H1 (cell line): Measurements from ENCODE around the gene FOXB1. TPM values are rescaled to one million over a fixed set of nuclear protein-coding genes. Genes with fewer than 3 reads are reported as not detected.

Experiments
- CTCF ChIA-PET: fragments of 300-600 bp; sonication (Branson Sonifier 250); formaldehyde crosslinking; loops from one replicate; lab custom pipeline; 2021; ENCODE audit not compliant: partially characterized antibody; lab: Charles Lee
- POLR2A ChIA-PET: fragments of 300-600 bp; sonication (Branson Sonifier 250); formaldehyde crosslinking; loops from one replicate; lab custom pipeline; 2021; ENCODE audit warnings: inconsistent platforms; ENCODE audit not compliant: partially characterized antibody; lab: Charles Lee
- DNase-seq, 2 experiments: peaks; one replicate each; pipeline versions ENCODE4 v3.0.0 to v3.0.0-alpha.2; 2010 to 2022; ENCODE audit warnings: low spot score in 2 of 2, low read depth in 1 of 2, mixed read lengths in 1 of 2
- FAIRE-seq: peaks from 2 replicates; lab custom pipeline; 2011; peaks lifted over from hg19 to GRCh38; lab: Jason Lieb, UNC
- H2AFZ ChIP-seq: 2 replicates; pipeline ENCODE4 v1.8.1; 2012; ENCODE audit warnings: low read length, inconsistent platforms
- H2AK5ac ChIP-seq: 2 replicates; pipeline ENCODE4 v1.6.1; 2013; ENCODE audit warnings: low read depth, low read length
- H2BK120ac ChIP-seq: replicated peaks from 2 replicates; pipeline ENCODE3; 2013; ENCODE audit warnings: low read depth, low read length, inconsistent platforms
- H2BK12ac ChIP-seq: 2 replicates; pipeline ENCODE4 v1.6.1; 2013; ENCODE audit warnings: low read depth, low read length
- H2BK15ac ChIP-seq: 2 replicates; pipeline ENCODE4 v1.6.1; 2013; ENCODE audit warnings: low read length
- H2BK20ac ChIP-seq: 2 replicates; pipeline ENCODE4 v1.6.1; 2013; ENCODE audit warnings: low read length
- H2BK5ac ChIP-seq: 2 replicates; pipeline ENCODE4 v1.6.1; 2013; ENCODE audit warnings: low read depth, low read length
- H3K14ac ChIP-seq: 2 replicates; pipeline ENCODE4 v1.6.1; 2013; ENCODE audit warnings: inconsistent platforms; ENCODE audit not compliant: insufficient read length
- H3K18ac ChIP-seq: 2 replicates; pipeline ENCODE4 v1.6.1; 2013; ENCODE audit warnings: low read length; ENCODE audit errors: extremely low read depth
- H3K23ac ChIP-seq: 2 replicates; pipeline ENCODE4 v1.6.1; 2013; ENCODE audit warnings: inconsistent platforms; ENCODE audit not compliant: insufficient read length
- H3K23me2 ChIP-seq: 2 replicates; pipeline ENCODE4 v1.6.1; 2013; ENCODE audit warnings: low read depth, low read length
- H3K27ac ChIP-seq: 2 replicates; pipeline ENCODE4 v1.6.1; 2011; ENCODE audit warnings: low read depth, low read length, inconsistent platforms
- H3K27me3 ChIP-seq, 4 experiments: replicated peaks in 1 of 4; 1 replicate in 1 of 4; 2 replicates in 3 of 4; pipeline versions ENCODE4 v1.6.1 to v1.8.1; 2011 to 2013; ENCODE audit warnings: low read length in 3 of 4, mild to moderate bottlenecking in 3 of 4, inconsistent platforms in 2 of 4, mixed read lengths in 2 of 4, moderate library complexity in 1 of 4; ENCODE audit not compliant: control insufficient read depth in 3 of 4, insufficient read depth in 3 of 4; ENCODE audit errors: extremely low read depth in 1 of 4
- H3K36me3 ChIP-seq, 4 experiments: 2 replicates each; pipeline versions ENCODE4 v1.6.1 to v1.8.1; 2011 to 2013; ENCODE audit warnings: mild to moderate bottlenecking in 4 of 4, low read length in 3 of 4, moderate library complexity in 2 of 4, control low read depth in 1 of 4, inconsistent platforms in 1 of 4; ENCODE audit not compliant: insufficient read depth in 4 of 4, control insufficient read depth in 2 of 4
- H3K4ac ChIP-seq: replicated peaks from 2 replicates; pipeline ENCODE3; 2013; ENCODE audit warnings: low read length, low read depth, mixed read lengths, inconsistent platforms; ENCODE audit not compliant: insufficient read length
- H3K4me1 ChIP-seq, 4 experiments: replicated peaks in 1 of 4; 1 replicate in 1 of 4; 2 replicates in 3 of 4; pipeline versions ENCODE4 v1.6.1 to v1.8.1; 2011 to 2013; ENCODE audit warnings: low read length in 3 of 4, inconsistent platforms in 2 of 4, mixed read lengths in 1 of 4; ENCODE audit not compliant: insufficient read depth in 4 of 4, control insufficient read depth in 3 of 4
- H3K4me2 ChIP-seq, 2 experiments: 2 replicates each; pipeline versions ENCODE4 v1.6.1 to v1.8.1; 2011 to 2013; ENCODE audit warnings: low read depth in 2 of 2, low read length in 2 of 2, control low read depth in 1 of 2, inconsistent platforms in 1 of 2, mild to moderate bottlenecking in 1 of 2; ENCODE audit not compliant: insufficient read depth in 1 of 2
- H3K4me3 ChIP-seq, 4 experiments: fragments of 200-600, 300-600 bp in 1 of 4; sonication (generic), shearing (Covaris generic), sonication (Bioruptor Twin) in 1 of 4; 2 replicates each; pipeline versions ENCODE4 v1.5.1 to v1.8.1; 2011 to 2016; ENCODE audit warnings: low read length in 4 of 4, low read depth in 3 of 4, control low read depth in 2 of 4, inconsistent platforms in 2 of 4, mild to moderate bottlenecking in 2 of 4, mixed read lengths in 1 of 4, moderate library complexity in 1 of 4; ENCODE audit not compliant: insufficient read depth in 2 of 4; ENCODE audit errors: extremely low read depth in 1 of 4
- H3K56ac ChIP-seq: replicated peaks from 2 replicates; pipeline ENCODE3; 2013; ENCODE audit warnings: low read depth, mild to moderate bottlenecking, mixed read lengths, low read length, inconsistent platforms; ENCODE audit not compliant: insufficient read length
- H3K79me1 ChIP-seq: 2 replicates; pipeline ENCODE4 v1.6.1; 2013; ENCODE audit warnings: low read depth, low read length, control low read depth
- H3K79me2 ChIP-seq, 2 experiments: 2 replicates each; pipeline versions ENCODE4 v1.6.1 to v1.8.1; 2012 to 2013; ENCODE audit warnings: low read length in 2 of 2, mild to moderate bottlenecking in 2 of 2, inconsistent platforms in 1 of 2; ENCODE audit not compliant: insufficient read depth in 2 of 2, control insufficient read depth in 1 of 2
- H3K9ac ChIP-seq, 4 experiments: replicated peaks in 1 of 4; 1 replicate in 1 of 4; 2 replicates in 3 of 4; pipeline versions ENCODE4 v1.6.1 to v1.8.1; 2011 to 2013; ENCODE audit warnings: low read depth in 3 of 4, low read length in 3 of 4, control low read depth in 2 of 4, mild to moderate bottlenecking in 2 of 4, moderate library complexity in 2 of 4, inconsistent platforms in 1 of 4; ENCODE audit errors: extremely low read depth in 1 of 4
- H3K9me3 ChIP-seq, 2 experiments: 2 replicates each; pipeline versions ENCODE4 v1.6.1 to v1.8.1; 2012 to 2013; ENCODE audit warnings: mild to moderate bottlenecking in 2 of 2, moderate library complexity in 2 of 2, control low read depth in 1 of 2, inconsistent platforms in 1 of 2, low read depth in 1 of 2, low read length in 1 of 2, mixed read lengths in 1 of 2; ENCODE audit not compliant: insufficient read depth in 2 of 2
- H4K20me1 ChIP-seq, 2 experiments: replicated peaks in 1 of 2; 2 replicates each; pipeline versions ENCODE3 to v1.8.1; 2011 to 2013; ENCODE audit warnings: inconsistent platforms in 2 of 2, low read length in 2 of 2, mild to moderate bottlenecking in 1 of 2; ENCODE audit not compliant: insufficient read depth in 2 of 2, control insufficient read depth in 1 of 2
- H4K5ac ChIP-seq: 2 replicates; pipeline ENCODE4 v1.6.1; 2013; ENCODE audit warnings: low read length, low read depth, mixed read lengths, inconsistent platforms; ENCODE audit not compliant: insufficient read length
- H4K8ac ChIP-seq: 2 replicates; pipeline ENCODE4 v1.8.0; 2013; ENCODE audit warnings: mild to moderate bottlenecking, moderate library complexity, low read length, inconsistent platforms; ENCODE audit not compliant: insufficient read depth; ENCODE audit errors: extremely low read depth
- H4K91ac ChIP-seq: replicated peaks from 2 replicates; pipeline ENCODE3; 2013; ENCODE audit warnings: low read length, mixed read lengths, inconsistent platforms; ENCODE audit not compliant: insufficient read length
- BACH1 ChIP-seq: IDR thresholded peaks from 2 replicates; pipeline ENCODE4 v1.6.1; 2012; ENCODE audit warnings: low read length, improper control_type of control experiment
- CBX5 ChIP-seq: fragments of 300-800, 300-1000 bp; sonication (generic); IDR thresholded peaks from 2 replicates; pipeline ENCODE4 v1.7.1; 2016; ENCODE audit warnings: antibody characterized with exemption, low read length, low read depth
- JUND ChIP-seq: IDR thresholded peaks from 2 replicates; pipeline ENCODE4 v1.6.1; 2011; ENCODE audit warnings: mild to moderate bottlenecking, improper control_type of control experiment, low read length
- KDM5A ChIP-seq: fragments of 200-600 bp; IDR thresholded peaks from 2 replicates; pipeline ENCODE4 v1.7.1; 2012; ENCODE audit warnings: mild to moderate bottlenecking, low read length, inconsistent platforms, mixed read lengths
- NANOG ChIP-seq: IDR thresholded peaks from 2 replicates; pipeline ENCODE4 v1.6.1; 2011; ENCODE audit warnings: low read length, low read depth, mild to moderate bottlenecking, inconsistent platforms; ENCODE audit not compliant: insufficient read depth, poor library complexity, severe bottlenecking
- PHF8 ChIP-seq: fragments of 200-600 bp; sonication (generic); conservative IDR thresholded peaks from 2 replicates; pipeline ENCODE4 v1.7.1; 2012; ENCODE audit warnings: low read depth, mild to moderate bottlenecking, inconsistent platforms, low read length, moderate library complexity
- POU5F1 ChIP-seq: IDR thresholded peaks from 2 replicates; pipeline ENCODE4 v1.6.1; 2011; ENCODE audit warnings: low read depth, mild to moderate bottlenecking, low read length, moderate library complexity
- RFX5 ChIP-seq: IDR thresholded peaks from 2 replicates; pipeline ENCODE4 v1.6.1; 2011; ENCODE audit warnings: low read depth, low read length, improper control_type of control experiment, borderline replicate concordance
- SIX5 ChIP-seq: IDR thresholded peaks from 2 replicates; pipeline ENCODE4 v1.6.1; 2011; ENCODE audit warnings: mild to moderate bottlenecking, low read depth, low read length
- SP1 ChIP-seq: IDR thresholded peaks from 2 replicates; pipeline ENCODE4 v1.6.1; 2011; ENCODE audit warnings: low read depth, low read length
- TAF7 ChIP-seq: optimal IDR thresholded peaks from 2 replicates; pipeline ENCODE3; 2011; ENCODE audit warnings: low read depth, mild to moderate bottlenecking, inconsistent platforms, low read length, moderate library complexity, borderline replicate concordance
- TEAD4 ChIP-seq: IDR thresholded peaks from 2 replicates; pipeline ENCODE4 v1.6.1; 2012; ENCODE audit warnings: low read depth, low read length, inconsistent platforms, mixed read lengths
- WGBS, 2 experiments: shearing (Covaris generic) in 1 of 2; methylation state at CpG; one replicate each; pipeline versions ENCODE4 v1.1.6 to v1.1.7; 2013 to 2015; ENCODE audit warnings: low lambda C conversion rate in 2 of 2, mixed read lengths in 2 of 2, inconsistent platforms in 1 of 2, low coverage in 1 of 2, missing lambda C conversion rate in 1 of 2; ENCODE audit not compliant: insufficient replicate concordance in 2 of 2, insufficient coverage in 1 of 2, insufficient read length in 1 of 2; ENCODE audit errors: extremely low coverage in 1 of 2, missing lambda C conversion rate in 1 of 2; 5-methylcytosine and 5-hydroxymethylcytosine counted together
- polyA plus RNA-seq, 7 experiments: library from polyadenylated mRNA; depleted of rRNA in 3 of 7; stranded (reverse) in 5 of 7; unstranded in 2 of 7; fragments of >200 nt in 5 of 7; fragments of 200-250 nt in 2 of 7; gene quantifications; 1 replicate in 5 of 7; 2 replicates in 1 of 7; 4 replicates in 1 of 7; pipeline versions ENCODE4 v1.2.1 to v1.2.3, GENCODE V29; 2011 to 2013; ENCODE audit warnings: missing spikeins in 2 of 7, mixed read lengths in 2 of 7
- total RNA-seq: library from RNA; stranded (reverse); fragmentation: NEBNext Ultra II Directional; extraction: Animal tissue kit (Norgen Biotek cat#: 25700); gene quantifications from 2 replicates; pipeline ENCODE4 v1.2.1, GENCODE V29; 2021

The FOXB1 gene
- total and polyA plus RNA-seq, 2 of the 8 experiments (the other 6 are each of a cell fraction or from before 2014, with no cell fraction given) = 0.92 to 1.5 TPM

DNA sequence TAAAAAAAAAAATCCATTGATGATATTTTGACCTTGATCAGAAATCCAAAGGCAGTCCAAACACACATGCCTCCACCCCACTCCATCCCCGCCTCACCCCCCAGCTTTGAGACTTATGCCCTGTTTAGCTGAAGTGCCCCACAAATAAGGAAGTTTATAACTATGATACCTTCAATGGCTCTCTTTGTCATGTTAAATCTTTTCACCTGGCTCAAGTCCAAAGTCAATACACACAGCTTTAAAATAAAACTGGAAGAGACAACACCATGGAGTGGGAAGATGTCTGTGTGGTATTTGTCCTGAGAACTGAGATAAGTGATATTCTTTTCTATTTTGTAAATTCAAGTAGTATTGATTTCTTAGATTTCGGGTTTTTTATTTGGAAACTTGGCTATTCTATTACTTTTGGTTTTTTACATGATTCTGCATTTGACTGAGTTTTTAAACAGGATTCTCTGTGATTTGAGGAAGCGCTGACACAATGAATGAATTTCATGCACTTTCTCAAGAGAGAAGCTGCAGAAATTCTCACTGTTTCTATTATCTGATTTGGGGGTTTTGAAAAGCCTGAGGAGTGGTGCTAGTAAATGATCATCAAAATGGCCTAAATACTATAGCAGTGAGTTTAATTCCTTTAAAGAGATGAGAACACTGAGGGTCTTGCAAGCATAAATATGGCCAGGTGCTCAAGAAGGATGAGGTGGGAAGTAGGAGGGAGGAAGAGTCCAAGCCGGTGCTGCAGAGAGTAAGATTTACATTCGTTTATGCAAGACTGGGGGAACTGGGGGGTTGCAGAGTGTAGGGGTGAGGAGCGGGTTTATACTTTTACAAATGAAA, 5.2 kb downstream of the FOXB1 start:
- DNase-seq (no peak), FAIRE-seq (no peak)
- Histone ChIP-seq H2BK15ac (no peak overlapping the region), H3K36me3 (peaks cover 0 to 4% (median 0%) of the 10 kb centered on the region in 4 experiments; a peak in 2 of 8 replicates), H3K23me2 (peaks cover 17% of the 10 kb centered on the region), H3K14ac (no peak overlapping the region), H4K20me1 (peaks cover 0 to 2% of the 10 kb centered on the region in 2 experiments), H3K79me2 (no peaks in the 10 kb centered on the region), H3K4me3 (peak overlapping the region in 3 of 4 experiments; percentile 14 to 51 (median 20); a peak in 4 of 8 replicates), H3K9me3 (no peaks in the 10 kb centered on the region; a peak in 1 of 4 replicates), H3K4me2 (peak overlapping the region; percentile 63 to 64), H3K79me1 (no peaks in the 10 kb centered on the region), H3K27ac (no peak overlapping the region), H2AFZ (no peak overlapping the region), H3K9ac (no peak overlapping the region), H3K27me3 (peaks cover 9 to 19% (median 17%) of the 10 kb centered on the region in 4 experiments; a peak in 6 of 7 replicates), H2BK12ac (no peak overlapping the region), H2BK120ac (no peak overlapping the region), H4K5ac (no peak overlapping the region), H3K23ac (no peak overlapping the region), H2BK5ac (no peak overlapping the region), H4K91ac (no peak overlapping the region), H4K8ac (no peak overlapping the region), H3K18ac (no peak overlapping the region; the same call in 1 of the 2 replicates), H2AK5ac (no peak overlapping the region), H3K4ac (no peak overlapping the region), H3K4me1 (peaks cover 9 to 41% (median 19%) of the 10 kb centered on the region in 4 experiments), H2BK20ac (no peak overlapping the region), H3K56ac (no peak overlapping the region)
- CTCF ChIA-PET = interaction anchor here (0.6 to 1.6 kb wide), 6 partner anchors 16 to 258 kb away, joined by 3 to 6 read pairs (median 4); no protein-coding TSS in a partner anchor
- POLR2A ChIA-PET = interaction anchor here (0.9 to 1.2 kb wide), 7 partner anchors 8 to 30 kb away, joined by 3 to 8 read pairs (median 4); no protein-coding TSS in a partner anchor
- WGBS, 2 experiments = 6% methylated on average over 6 of the region's 6 CpGs; no CpG with 5 or more reads in 1 of the 2 experiments
- no peak for TF ChIP-seq CBX5
- TF ChIP-seq POU5F1 = no peak
- TF ChIP-seq RFX5 = no peak
- no peak for TF ChIP-seq JUND
- no peak for TF ChIP-seq BACH1
- no peak for TF ChIP-seq TEAD4
- TF ChIP-seq TAF7 = no peak
- TF ChIP-seq SP1 = no peak
- no peak for TF ChIP-seq NANOG
- TF ChIP-seq SIX5 = no peak
- no peak for TF ChIP-seq KDM5A
- no peak for TF ChIP-seq PHF8
